Activated T-cell treated with anti-CD3 and anti-CD28 coated beads, Interleukin-2, amount 50 U/mL, for 72 hours (primary cell): ENCODE measurements around the gene ATP6AP1. TPM values are rescaled to one million over a fixed set of nuclear protein-coding genes. Genes with fewer than 3 reads are reported as not detected.
"Not testable (repeated sequence)": the region's sequence is repeated elsewhere in the genome, so short reads cannot be mapped to it uniquely, and the experiment has no call there.

Experiments used
- ATAC-seq, 2 donors: fragments of 150-1000 bp; cut with Tn5 transposase; replicated peaks in 1 of 2; 2 replicates each; pipeline ENCODE4 v1.10.0; 2021; ENCODE audit warnings: moderate library complexity in 2 of 2, mild to moderate bottlenecking in 1 of 2
- DNase-seq, 2 donors: peaks; one replicate each; pipeline ENCODE4 v3.0.0; 2021 to 2022; ENCODE audit warnings: mixed read lengths in 1 of 2
- H3K27ac Mint-ChIP-seq: one replicate; pipeline ENCODE4 v1.8.0; 2022; ENCODE audit warnings: mild to moderate bottlenecking, moderate library complexity, mixed read lengths
- H3K27me3 Mint-ChIP-seq: one replicate; pipeline ENCODE4 v1.8.0; 2022; ENCODE audit warnings: low read depth, mixed read lengths
- H3K36me3 Mint-ChIP-seq, 2 donors: one replicate each; pipeline ENCODE4 v1.8.0; 2022; ENCODE audit warnings: mixed read lengths in 2 of 2, mild to moderate bottlenecking in 1 of 2; ENCODE audit not compliant: insufficient read depth in 2 of 2
- H3K4me1 Mint-ChIP-seq: one replicate; pipeline ENCODE4 v1.8.0; 2022; ENCODE audit warnings: low read depth, mixed read lengths
- H3K4me3 Mint-ChIP-seq, 2 donors: one replicate each; pipeline ENCODE4 v1.8.0; 2022; ENCODE audit warnings: mild to moderate bottlenecking in 2 of 2, mixed read lengths in 2 of 2, moderate library complexity in 2 of 2
- H3K9me3 Mint-ChIP-seq, 2 donors: one replicate each; pipeline ENCODE4 v1.8.0; 2022; ENCODE audit warnings: mixed read lengths in 2 of 2
- total RNA-seq, 2 donors: library from RNA; stranded (reverse); gene quantifications; one replicate each; pipeline ENCODE4 v1.2.3, GENCODE V29; 2022

The ATP6AP1 gene, protein sequence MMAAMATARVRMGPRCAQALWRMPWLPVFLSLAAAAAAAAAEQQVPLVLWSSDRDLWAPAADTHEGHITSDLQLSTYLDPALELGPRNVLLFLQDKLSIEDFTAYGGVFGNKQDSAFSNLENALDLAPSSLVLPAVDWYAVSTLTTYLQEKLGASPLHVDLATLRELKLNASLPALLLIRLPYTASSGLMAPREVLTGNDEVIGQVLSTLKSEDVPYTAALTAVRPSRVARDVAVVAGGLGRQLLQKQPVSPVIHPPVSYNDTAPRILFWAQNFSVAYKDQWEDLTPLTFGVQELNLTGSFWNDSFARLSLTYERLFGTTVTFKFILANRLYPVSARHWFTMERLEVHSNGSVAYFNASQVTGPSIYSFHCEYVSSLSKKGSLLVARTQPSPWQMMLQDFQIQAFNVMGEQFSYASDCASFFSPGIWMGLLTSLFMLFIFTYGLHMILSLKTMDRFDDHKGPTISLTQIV
- total RNA-seq, result 10 to 100 TPM; 37.0 to 38.7 TPM

GRCh38 chrX:154428176-154429171 lies at the start of gene ATP6AP1:
TSS of gene ATP6AP1 (plus strand) at chrX:154428677. CDS start at chrX:154428693, 16 bp downstream.
- Mint-ChIP-seq H3K36me3 (no peaks in the 10 kb centered on the region), H3K9me3 (no peaks in the 10 kb centered on the region), H3K4me3 (peak within 1 kb of the TSS; percentile 87 to 88), H3K27me3 (peaks cover 5% of the 10 kb centered on the region), H3K4me1 (peaks cover 30% of the 10 kb centered on the region), H3K27ac (peak within 1 kb of the TSS; percentile 76)
- ATAC-seq (peak; percentile 98 to 99), DNase-seq (peak; percentile 91 to 93)

DNA sequence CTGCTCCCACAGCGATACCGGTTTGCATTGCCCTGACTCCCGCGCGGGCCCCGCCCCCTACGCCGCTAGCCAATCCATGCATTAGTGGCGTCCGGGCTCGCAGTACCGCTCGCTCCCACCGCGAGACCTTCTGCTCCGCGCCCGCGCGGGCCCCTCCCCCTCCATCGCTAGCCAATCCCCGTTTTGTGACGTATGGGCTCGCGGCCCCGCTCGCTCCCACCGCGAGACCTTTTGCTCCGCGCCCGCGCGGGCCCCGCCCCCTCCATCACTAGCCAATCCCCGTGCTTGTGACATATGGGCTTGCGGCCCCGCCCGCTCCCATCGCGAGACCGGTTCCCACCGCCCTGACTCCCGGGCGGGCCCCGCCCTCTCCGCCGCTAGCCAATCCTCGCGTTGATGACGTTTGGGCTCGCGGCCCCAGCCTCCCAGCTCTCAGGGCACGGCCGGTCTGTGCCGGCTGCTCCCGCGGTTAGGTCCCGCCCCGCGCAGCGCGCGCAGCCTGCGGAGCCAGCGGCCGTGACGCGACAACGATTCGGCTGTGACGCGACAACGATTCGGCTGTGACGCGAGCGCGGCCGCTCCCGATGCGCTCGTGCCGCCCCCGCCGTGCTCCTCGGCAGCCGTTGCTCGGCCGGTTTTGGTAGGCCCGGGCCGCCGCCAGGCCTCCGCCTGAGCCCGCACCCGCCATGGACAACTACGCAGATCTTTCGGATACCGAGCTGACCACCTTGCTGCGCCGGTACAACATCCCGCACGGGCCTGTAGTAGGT lies 49.5 kb upstream of the ATP6AP1 start, which contains the start of gene EMD:
Gene EMD (plus strand): TSS at position 497 of the 770 bp plus-strand sequence. CDS start 190 bp downstream, at position 687.
- peaks cover 28% of the 10 kb centered on the region for H3K4me1 Mint-ChIP-seq

DNA sequence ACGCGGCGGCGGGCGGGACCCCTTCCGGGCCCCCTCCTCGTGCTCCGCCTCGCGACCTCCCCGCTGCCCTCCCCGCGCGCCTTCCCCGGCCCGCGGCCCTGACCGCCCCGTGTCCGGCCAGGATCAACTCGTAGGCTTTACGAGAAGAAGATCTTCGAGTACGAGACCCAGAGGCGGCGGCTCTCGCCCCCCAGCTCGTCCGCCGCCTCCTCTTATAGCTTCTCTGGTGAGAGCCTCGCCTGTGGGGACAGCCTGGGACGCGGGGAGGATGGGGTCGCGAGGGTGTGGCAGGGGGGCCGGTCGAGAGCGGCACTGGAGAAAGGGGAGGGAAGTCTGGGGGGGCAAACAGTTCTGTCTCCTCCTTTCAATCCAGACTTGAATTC lies 48.9 kb upstream of the ATP6AP1 start:
- peaks cover 4 to 5% of the 10 kb centered on the region in 2 donors for H3K36me3 Mint-ChIP-seq
- DNase-seq (no peak), ATAC-seq (no peak)
- H3K9me3 Mint-ChIP-seq, result no peaks in the 10 kb centered on the region
- no peak overlapping the region for H3K27ac Mint-ChIP-seq
- H3K4me3 Mint-ChIP-seq, result peak overlapping the region; percentile 87 to 93
- no peaks in the 10 kb centered on the region for H3K27me3 Mint-ChIP-seq
- peaks cover 28% of the 10 kb centered on the region for H3K4me1 Mint-ChIP-seq

More for the DNA sequence above, 49.5 kb upstream of the ATP6AP1 start, which contains the start of gene EMD:
- H3K27me3 Mint-ChIP-seq, result no peaks in the 10 kb centered on the region
- H3K4me3 Mint-ChIP-seq, result peak within 1 kb of the TSS; percentile 87 to 93
- peak within 1 kb of the TSS; percentile 82 for H3K27ac Mint-ChIP-seq
- peak; percentile 95 to 96 for DNase-seq
- no peaks in the 10 kb centered on the region for H3K9me3 Mint-ChIP-seq
- peak; percentile 84 to 85 for ATAC-seq
- peaks cover 4 to 5% of the 10 kb centered on the region in 2 donors for H3K36me3 Mint-ChIP-seq

DNA sequence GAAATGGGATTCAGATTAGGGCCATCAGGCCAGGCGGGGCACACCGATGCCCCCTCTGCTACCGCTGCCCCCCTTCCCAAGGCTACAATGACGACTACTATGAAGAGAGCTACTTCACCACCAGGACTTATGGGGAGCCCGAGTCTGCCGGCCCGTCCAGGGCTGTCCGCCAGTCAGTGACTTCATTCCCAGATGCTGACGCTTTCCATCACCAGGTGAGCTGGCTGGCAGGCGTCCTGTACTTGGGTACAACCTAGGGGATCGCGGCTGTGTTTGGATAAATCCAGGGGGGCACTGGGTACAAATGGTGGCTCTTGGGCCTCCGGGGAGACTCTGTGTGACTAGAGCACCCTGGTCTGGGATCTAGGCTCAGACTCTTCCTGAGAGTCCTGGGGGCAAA lies 48.3 kb upstream of the ATP6AP1 start:
- DNase-seq (no peak), ATAC-seq (no peak)
- peak overlapping the region; percentile 82 for H3K27ac Mint-ChIP-seq
- H3K4me3 Mint-ChIP-seq, result peak overlapping the region; percentile 87 to 93
- H3K9me3 Mint-ChIP-seq, result no peaks in the 10 kb centered on the region
- H3K36me3 Mint-ChIP-seq, result peaks cover 4 to 5% of the 10 kb centered on the region in 2 donors
- peaks cover 28% of the 10 kb centered on the region for H3K4me1 Mint-ChIP-seq
- H3K27me3 Mint-ChIP-seq, result no peaks in the 10 kb centered on the region

GRCh38 chrX:154380787-154381186 lies 47.7 kb upstream of the ATP6AP1 start:
- peaks cover 28% of the 10 kb centered on the region for H3K4me1 Mint-ChIP-seq

GRCh38 chrX:154381271-154381670 lies 47.2 kb upstream of the ATP6AP1 start:
- H3K4me1 Mint-ChIP-seq, result peaks cover 28% of the 10 kb centered on the region
- H3K27me3 Mint-ChIP-seq, result no peaks in the 10 kb centered on the region
- no peaks in the 10 kb centered on the region for H3K9me3 Mint-ChIP-seq
- ATAC-seq (no peak), DNase-seq (no peak)
- peaks cover 4 to 5% of the 10 kb centered on the region in 2 donors for H3K36me3 Mint-ChIP-seq
- no peak overlapping the region for H3K27ac Mint-ChIP-seq
- no peak overlapping the region for H3K4me3 Mint-ChIP-seq

More at GRCh38 chrX:154380787-154381186, 47.7 kb upstream of the ATP6AP1 start:
- DNase-seq, result no peak
- H3K9me3 Mint-ChIP-seq, result no peaks in the 10 kb centered on the region
- peaks cover 4 to 5% of the 10 kb centered on the region in 2 donors for H3K36me3 Mint-ChIP-seq
- peak overlapping the region; percentile 87 to 93 for H3K4me3 Mint-ChIP-seq
- H3K27me3 Mint-ChIP-seq, result no peaks in the 10 kb centered on the region
- peak overlapping the region; percentile 29 for H3K27ac Mint-ChIP-seq
- ATAC-seq, result no peak

GRCh38 chrX:154382483-154383069 lies 45.9 kb upstream of the ATP6AP1 start:
- DNase-seq (no peak), ATAC-seq (no peak)
- Mint-ChIP-seq H3K4me1 (peaks cover 22% of the 10 kb centered on the region), H3K27me3 (no peaks in the 10 kb centered on the region), H3K4me3 (no peak overlapping the region), H3K9me3 (no peaks in the 10 kb centered on the region), H3K36me3 (peaks cover 4 to 5% of the 10 kb centered on the region in 2 donors), H3K27ac (no peak overlapping the region)

DNA sequence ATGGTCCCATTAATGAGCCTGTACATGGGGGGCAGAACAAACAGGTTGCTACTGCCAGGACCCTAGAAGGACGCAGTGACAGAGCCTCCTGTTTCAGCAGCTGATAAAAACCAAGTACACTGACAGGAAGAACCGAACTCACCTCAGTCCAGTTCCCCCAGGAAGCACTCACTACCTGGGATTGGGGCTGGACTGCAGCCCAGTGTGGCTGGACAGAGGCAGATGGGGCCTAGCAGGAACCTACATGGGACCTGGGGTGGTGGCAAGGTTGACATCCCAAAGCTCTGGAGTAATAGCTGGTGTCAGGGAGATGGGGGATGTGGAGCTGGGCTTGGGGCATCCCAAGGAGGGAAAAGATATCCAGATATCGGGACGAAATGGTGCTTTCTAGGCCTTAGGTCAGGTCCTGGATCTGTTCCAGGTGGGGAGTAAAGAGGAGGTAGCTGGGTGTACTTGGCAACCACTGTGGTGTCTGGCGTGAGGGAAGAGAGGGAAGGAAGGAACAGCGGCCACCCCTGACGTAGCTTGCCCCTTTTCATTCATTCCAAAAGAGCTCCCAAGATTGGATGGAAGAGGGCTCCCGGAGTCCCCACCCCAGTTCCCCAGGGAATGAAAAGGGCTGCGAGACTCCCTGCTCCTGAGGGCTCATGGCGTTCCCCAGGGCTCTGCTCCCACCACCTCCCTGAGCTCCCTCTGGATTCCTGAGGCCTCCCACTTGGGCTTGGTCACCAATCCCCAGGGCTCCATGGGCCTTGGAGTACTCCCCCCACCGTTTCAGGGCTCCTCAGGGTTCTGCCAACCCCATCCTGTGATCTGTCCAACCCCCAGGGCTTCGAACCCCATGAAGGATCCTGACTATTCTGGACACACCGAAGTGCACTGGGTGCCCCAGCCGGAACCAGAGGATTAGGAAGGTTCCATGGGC lies 44.9 kb upstream of the ATP6AP1 start:
- Mint-ChIP-seq H3K27me3 (no peaks in the 10 kb centered on the region), H3K9me3 (no peaks in the 10 kb centered on the region), H3K36me3 (peaks cover 4 to 5% of the 10 kb centered on the region in 2 donors), H3K4me1 (peaks cover 22% of the 10 kb centered on the region), H3K4me3 (no peak overlapping the region), H3K27ac (no peak overlapping the region)
- DNase-seq (no peak), ATAC-seq (no peak)

GRCh38 chrX:154384284-154384892 lies 44.1 kb upstream of the ATP6AP1 start:
- no peak for DNase-seq
- no peaks in the 10 kb centered on the region for H3K27me3 Mint-ChIP-seq
- no peak overlapping the region for H3K4me3 Mint-ChIP-seq
- peaks cover 4 to 5% of the 10 kb centered on the region in 2 donors for H3K36me3 Mint-ChIP-seq
- no peaks in the 10 kb centered on the region for H3K9me3 Mint-ChIP-seq
- peaks cover 22% of the 10 kb centered on the region for H3K4me1 Mint-ChIP-seq
- ATAC-seq, result no peak
- H3K27ac Mint-ChIP-seq, result no peak overlapping the region

DNA sequence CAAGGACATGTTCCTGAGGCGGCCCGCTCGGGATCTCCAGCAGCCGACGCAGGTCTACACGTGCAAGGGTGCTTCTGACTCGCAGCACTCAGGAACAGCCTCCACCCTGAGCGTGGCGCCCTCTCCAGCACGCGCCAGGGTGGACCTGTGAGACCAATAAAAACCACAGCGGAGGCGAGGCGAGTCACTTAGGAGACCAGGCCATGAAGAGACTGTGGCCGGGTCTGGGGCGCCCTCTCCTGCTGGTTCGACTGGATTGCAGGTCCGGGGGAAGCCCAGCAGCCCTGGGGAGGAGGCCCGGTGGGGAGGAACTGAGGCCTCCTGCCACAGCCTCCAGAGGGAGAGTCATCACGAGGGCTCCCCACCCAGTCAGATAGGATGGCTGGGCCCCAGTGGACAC lies 40.4 kb upstream of the ATP6AP1 start:
- H3K4me3 Mint-ChIP-seq, H3K27me3 Mint-ChIP-seq, H3K27ac Mint-ChIP-seq, H3K36me3 Mint-ChIP-seq, DNase-seq, H3K9me3 Mint-ChIP-seq, H3K4me1 Mint-ChIP-seq: not testable (repeated sequence)
- peak; percentile 48 to 50 for ATAC-seq

DNA sequence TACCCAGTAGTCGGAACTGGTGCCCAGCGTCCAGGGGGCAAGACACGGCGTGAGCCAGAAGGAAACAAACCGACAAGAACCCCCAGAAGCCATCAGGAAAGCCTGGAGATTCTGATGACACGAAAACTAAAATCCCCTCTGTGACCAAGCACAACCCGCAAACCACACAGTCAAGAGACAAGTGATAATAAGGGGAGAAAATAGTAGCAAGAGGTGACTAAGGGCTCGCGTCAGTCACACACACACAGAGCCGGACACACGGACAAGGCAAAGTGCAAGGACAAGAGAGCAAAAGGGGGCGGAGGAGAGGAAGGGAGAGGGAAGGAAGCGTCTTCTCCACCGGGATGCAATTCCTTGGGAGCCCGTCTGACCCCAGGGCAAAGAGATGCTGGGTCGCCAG lies 39.8 kb upstream of the ATP6AP1 start:
- not testable (repeated sequence) for DNase-seq, H3K9me3 Mint-ChIP-seq, H3K4me1 Mint-ChIP-seq, H3K36me3 Mint-ChIP-seq, H3K27ac Mint-ChIP-seq, H3K4me3 Mint-ChIP-seq, H3K27me3 Mint-ChIP-seq
- ATAC-seq, result peak; percentile 34 to 36
